K562 (cell line): ENCODE results near the gene ZDHHC18.
"Not testable (repeated sequence)": the region's sequence is repeated elsewhere in the genome, so short reads cannot be mapped to it uniquely, and the experiment has no call there.

Experiments used
- BRCA1 ChIP-seq, 2 experiments: fragments of 450-650 bp in 1 of 2; sonication (generic) in 1 of 2; formaldehyde crosslinking in 1 of 2; IDR thresholded peaks; 2 replicates each; pipeline versions ENCODE4 v1.5.0 to v1.6.1; 2017 to 2020; ENCODE audit warnings: mild to moderate bottlenecking in 1 of 2, missing genetic modification reagents in 1 of 2
- CTCF ChIP-seq, 3 experiments: IDR thresholded peaks in 2 of 3; conservative IDR thresholded peaks in 1 of 3; 2 replicates each; pipeline ENCODE4 v1.5.1; 2011 to 2012; ENCODE audit warnings: low read length in 3 of 3, mild to moderate bottlenecking in 3 of 3, control low read depth in 2 of 3, improper control_type of control experiment in 1 of 3, inconsistent platforms in 1 of 3, low read depth in 1 of 3, mixed read lengths in 1 of 3, moderate library complexity in 1 of 3; ENCODE audit not compliant: insufficient read depth in 2 of 3
- E2F8 ChIP-seq: fragments of 450-650 bp; IDR thresholded peaks from 2 replicates; pipeline ENCODE4 v1.7.1; 2018; ENCODE audit warnings: mild to moderate bottlenecking, low read depth; ENCODE audit not compliant: partially characterized antibody
- EZH2 ChIP-seq: IDR thresholded peaks from 2 replicates; pipeline ENCODE4 v1.6.1; 2012; ENCODE audit warnings: low read depth, mild to moderate bottlenecking, inconsistent platforms, low read length, borderline replicate concordance
- NR2C1 ChIP-seq, 2 experiments: fragments of 450-650 bp; IDR thresholded peaks; 2 replicates each; pipeline ENCODE4 v1.6.1; 2017; ENCODE audit warnings: mild to moderate bottlenecking in 2 of 2, antibody characterized with exemption in 1 of 2, inconsistent platforms in 1 of 2, missing compliant biosample characterization in 1 of 2, missing genetic modification characterization in 1 of 2
- SIN3A ChIP-seq, 2 experiments: fragments of 150-350 bp in 1 of 2; IDR thresholded peaks; 2 replicates each; pipeline ENCODE4 v1.6.1; 2011 to 2016; ENCODE audit warnings: borderline replicate concordance in 2 of 2, low read depth in 2 of 2, low read length in 2 of 2, mild to moderate bottlenecking in 2 of 2, moderate library complexity in 2 of 2; ENCODE audit not compliant: control insufficient read depth in 1 of 2
- TEAD4 ChIP-seq, 2 experiments: sonication (generic) in 1 of 2; formaldehyde crosslinking in 1 of 2; IDR thresholded peaks; 2 replicates each; pipeline versions ENCODE4 v1.6.1 to v1.8.0; 2012 to 2022; ENCODE audit warnings: borderline replicate concordance in 1 of 2, inconsistent platforms in 1 of 2, low read length in 1 of 2, mild to moderate bottlenecking in 1 of 2, missing genetic modification reagents in 1 of 2
- ZNF174 ChIP-seq: fragments of 250-450 bp; sonication (Bioruptor Pico); IDR thresholded peaks from 2 replicates; pipeline ENCODE4 v1.4.0; 2020; ENCODE audit warnings: mild to moderate bottlenecking
- ZNF24 ChIP-seq: fragments of 450-650 bp; IDR thresholded peaks from 2 replicates; pipeline ENCODE4 v1.6.1; 2016
- ZZZ3 ChIP-seq: fragments of 450-650 bp; IDR thresholded peaks from 2 replicates; pipeline ENCODE4 v1.6.1; 2016; ENCODE audit warnings: antibody characterized with exemption, mild to moderate bottlenecking, moderate library complexity

DNA sequence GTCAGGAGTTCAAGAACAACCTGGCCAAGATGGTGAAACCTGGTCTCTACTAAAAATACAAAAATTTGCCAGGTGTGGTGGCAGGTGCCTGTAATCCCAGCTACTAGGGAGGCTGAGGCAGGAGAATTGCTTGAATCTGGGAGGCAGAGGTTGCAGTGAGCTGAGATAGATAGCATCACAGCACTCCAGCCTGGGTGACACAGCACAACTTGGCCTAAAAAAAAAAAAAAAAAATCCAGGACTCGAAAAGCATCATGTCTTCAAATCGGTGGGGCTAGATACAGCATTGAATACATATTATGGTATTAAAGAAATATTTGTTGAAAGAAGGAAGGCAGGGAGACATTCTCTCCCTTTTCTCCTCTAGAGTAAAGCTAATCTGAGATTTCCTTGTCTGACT lies 46.6 kb downstream of the ZDHHC18 start:
- TF ChIP-seq TEAD4 (IDR thresholded peaks at IDR 0.05; ENCODE audit: low read length); TEAD4 (CRISPR knock-in tag; IDR thresholded peaks at IDR 0.05; ENCODE audit: borderline replicate concordance); BRCA1 (IDR thresholded peaks at IDR 0.05); BRCA1 (CRISPR knock-in tag; IDR thresholded peaks at IDR 0.05); CTCF (IDR thresholded peaks at IDR 0.05 in 2 of 3, conservative IDR thresholded peaks at IDR 0.05 in 1 of 3; ENCODE audit: insufficient read depth in 2 of 3, low read depth in 1 of 3, low read length in 3 of 3); ZZZ3; EZH2; NR2C1 (IDR thresholded peaks at IDR 0.05); NR2C1 (tag; IDR thresholded peaks at IDR 0.05); ZNF174; ZNF24; E2F8; SIN3A (IDR thresholded peaks at IDR 0.05; ENCODE audit: borderline replicate concordance in 2 of 2, control insufficient read depth in 1 of 2, low read depth in 2 of 2, low read length in 2 of 2): not testable (repeated sequence)
